Left kidney (tissue), 2 donors: ENCODE results near the gene CTNNA1. TPM values are rescaled to one million over a fixed set of nuclear protein-coding genes. Genes with fewer than 3 reads are reported as not detected.
"Not testable (repeated sequence)": the region's sequence is repeated elsewhere in the genome, so short reads cannot be mapped to it uniquely, and the experiment has no call there.

ENCODE experiments used
- DNase-seq: peaks from one replicate; pipeline ENCODE4 v3.0.0-alpha.2; 2013
- polyA plus RNA-seq: library from polyadenylated mRNA; unstranded; fragments of 120-200 nt; gene quantifications from one replicate; pipeline ENCODE4 v1.2.1, GENCODE V29; 2013; ENCODE audit not compliant: insufficient read length

The CTNNA1 gene
- polyA plus RNA-seq, 1 donor = 423 TPM

DNA sequence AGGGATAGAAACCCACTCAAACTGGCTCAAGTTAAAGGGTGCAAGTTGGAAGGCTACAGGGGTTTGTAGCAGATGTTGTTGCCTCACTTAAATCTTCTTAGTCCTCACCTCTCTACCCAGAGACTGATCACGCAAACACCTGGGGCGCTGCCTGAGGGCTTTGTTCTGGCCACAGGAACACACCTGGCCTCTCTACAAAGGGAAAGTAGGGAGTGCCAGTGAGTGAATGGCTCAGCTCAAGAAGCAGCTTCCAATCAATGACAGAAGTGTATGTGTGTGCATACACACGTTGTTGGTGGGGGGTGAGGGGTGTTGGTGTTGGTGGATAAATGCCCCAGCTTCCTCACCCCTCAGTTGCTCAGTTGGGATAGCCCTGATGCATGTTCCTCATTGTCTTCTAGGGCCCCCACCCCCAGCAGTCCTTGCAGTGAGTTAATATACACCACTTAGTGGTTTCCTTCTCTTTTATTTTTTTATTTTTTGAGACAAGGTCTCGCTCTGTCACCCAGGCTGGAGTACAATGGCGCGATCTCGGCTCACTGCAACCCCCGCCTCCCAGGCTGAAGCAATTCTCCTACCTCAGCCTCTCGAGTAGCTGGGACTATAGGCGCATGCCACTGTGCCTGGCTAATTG is 30.6 kb upstream of the CTNNA1 start:
- DNase-seq = no peak

DNA sequence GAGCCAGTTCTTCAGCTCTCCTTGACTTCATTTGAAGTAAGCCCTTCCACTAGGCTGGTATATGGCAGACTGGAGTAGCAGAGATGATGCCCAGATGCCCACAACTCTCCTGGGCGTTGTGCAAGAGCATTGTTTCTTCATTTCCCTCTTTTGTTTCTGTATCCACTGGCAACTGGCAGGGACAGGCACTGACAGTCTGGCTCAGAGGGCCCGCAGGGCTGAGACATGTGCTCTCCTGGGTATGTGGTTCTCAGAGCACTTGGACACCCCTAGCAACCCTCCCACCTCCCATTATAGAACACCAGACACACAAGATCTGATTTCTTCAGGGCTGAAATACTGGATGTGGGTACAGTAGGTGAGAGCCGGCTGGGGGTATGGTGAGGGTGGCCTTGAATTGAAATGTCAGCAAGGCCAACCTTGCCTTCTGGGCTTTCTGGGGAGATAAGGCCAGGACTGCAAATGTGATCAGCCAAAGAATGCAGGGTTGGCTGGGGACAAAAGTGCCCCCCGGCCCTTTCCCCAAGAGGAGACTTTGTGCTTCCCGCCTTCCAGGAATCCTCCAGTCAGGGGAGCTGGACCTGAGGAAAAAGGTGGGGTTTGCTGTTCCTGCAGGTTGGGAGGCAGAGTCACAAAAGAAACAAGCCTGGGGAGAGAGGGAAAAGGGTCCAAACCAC is 28.6 kb upstream of the CTNNA1 start:
- no peak for DNase-seq

DNA sequence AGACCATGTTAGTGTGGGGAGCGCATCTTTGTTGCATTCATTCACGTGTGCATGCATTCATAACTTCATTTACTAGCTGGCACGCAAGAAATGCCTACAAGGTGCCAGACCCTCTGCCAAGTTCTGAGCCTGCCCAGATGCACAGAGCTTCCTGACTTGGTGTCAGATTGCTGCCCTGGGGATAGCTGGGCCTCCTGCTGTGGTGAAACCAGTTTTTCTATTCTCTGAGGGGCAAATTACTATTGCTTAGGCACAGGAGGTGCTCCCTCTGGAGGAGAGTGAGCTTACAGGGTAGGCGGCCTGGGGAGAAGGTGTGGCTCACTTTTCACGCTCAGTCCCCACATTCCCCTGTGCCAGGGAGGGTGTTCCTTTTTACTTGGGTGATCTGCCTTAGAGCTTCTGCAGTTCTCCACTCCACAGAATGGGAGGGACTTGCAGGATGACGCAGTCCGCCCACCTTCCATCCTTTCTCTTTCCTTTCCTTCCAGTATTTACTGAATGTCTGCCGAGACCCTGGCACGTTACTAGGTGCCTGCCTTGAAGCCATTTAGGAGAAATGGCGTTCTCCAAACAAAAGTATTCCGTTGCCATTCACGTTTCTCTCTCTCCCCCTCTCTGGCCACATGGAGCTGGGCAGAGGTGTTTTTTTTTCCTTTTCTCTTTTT is 27.9 kb upstream of the CTNNA1 start:
- peak; percentile 62 for DNase-seq

DNA sequence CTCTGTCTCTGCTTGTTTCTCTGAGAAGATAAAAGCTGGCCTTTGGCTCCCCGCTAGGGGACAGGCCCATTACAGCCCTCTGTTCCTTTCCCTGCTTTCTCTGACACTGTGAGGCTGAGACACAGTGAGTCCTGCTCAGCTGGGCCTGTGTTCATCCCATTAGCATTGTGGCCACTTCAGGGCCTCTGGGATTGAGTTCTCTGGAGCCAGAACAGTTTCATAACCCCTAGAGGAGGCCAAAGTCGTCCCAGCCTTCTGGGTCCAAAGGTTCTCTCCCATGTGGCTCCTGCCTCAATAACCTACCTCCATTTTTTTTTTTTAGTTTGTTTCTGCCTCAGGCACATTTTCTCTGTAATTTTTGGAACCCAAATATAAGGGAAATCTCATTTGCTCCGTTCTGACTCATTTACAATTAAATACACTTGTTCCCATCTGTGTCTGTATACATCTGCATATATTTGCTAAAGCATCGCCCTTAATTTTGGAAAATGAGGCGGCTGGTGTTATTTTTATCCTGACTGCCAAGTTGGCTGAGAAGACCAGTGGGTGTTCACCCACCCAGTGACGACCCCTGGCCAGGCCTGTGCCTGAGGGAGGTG is 27.3 kb upstream of the CTNNA1 start:
- no peak for DNase-seq

DNA sequence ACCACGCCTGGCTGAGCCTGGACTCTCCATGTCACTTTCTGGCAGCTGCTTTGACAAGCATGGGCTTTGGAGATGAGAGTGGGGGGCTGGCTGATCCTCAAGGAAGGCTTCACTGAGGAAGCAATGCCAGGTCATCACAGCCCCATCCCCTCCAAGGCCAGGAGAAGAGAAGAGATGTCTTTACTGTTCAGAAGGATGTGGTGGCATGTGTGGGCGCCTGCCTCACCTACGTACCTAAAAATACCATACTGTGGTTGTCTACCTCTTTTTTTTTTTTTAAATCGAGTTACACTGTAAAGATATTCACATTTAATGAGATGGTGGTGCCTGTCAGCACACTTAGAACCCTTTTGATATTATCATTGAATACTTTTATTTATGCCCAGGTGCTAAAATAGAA is 26.4 kb upstream of the CTNNA1 start:
- DNase-seq = no peak

DNA sequence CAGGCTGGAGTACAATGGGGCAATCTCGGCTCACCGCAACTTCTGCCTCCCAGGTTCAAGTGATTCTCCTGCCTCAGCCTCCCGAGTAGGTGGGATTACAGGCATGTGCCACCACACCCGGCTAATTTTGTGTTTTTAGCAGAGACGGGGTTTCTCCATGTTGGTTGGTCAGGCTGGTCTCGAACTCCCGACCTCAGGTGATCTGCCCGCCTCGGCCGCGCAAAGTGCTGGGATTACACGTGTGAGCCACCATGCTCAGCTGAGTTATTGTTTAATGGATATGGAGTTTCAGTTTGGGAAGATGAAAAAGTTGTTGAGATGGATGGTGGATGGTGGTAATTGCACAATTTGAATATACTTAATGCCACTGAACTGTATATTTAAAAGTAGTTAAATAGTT is 22.7 kb upstream of the CTNNA1 start:
- not testable (repeated sequence) for DNase-seq

DNA sequence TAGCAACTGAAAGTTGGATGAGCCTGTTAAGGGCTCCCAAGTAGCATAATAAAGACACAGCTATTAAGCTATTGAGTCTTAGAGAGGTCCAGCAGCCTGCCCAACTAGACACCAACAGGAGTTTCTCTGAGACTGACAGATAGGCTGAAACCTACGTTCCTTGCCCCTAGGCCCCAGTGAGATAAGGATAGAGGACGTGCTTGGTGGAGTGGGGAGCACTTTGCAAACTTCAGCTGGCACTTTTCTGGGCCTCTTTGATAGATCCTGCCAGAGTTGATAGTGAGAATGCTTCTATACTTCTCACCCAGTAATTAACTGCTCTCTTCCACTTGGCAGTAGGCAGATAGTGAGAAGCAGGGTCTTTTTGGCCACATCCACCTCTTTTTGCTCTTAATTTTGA is 20.8 kb upstream of the CTNNA1 start:
- DNase-seq = no peak

DNA sequence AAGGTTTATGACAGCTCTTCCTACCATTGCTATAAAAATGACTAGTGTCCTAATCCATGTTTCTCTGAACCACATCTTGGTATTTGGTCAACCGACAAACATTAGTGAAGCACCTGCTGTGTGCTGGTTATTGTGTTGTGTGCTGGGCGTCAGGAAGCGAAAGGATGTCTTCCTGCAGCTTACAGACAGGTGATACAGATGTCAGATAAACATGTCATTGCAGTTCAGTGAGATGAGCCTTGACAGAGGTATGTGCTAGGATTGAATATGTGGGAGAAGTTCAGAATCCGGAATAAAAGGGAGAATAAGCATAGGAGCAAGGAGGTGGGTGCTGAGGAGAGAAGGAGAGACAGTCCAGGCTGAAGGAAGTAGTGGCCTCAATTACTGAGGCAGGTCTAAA is 20.3 kb upstream of the CTNNA1 start:
- no peak for DNase-seq

DNA sequence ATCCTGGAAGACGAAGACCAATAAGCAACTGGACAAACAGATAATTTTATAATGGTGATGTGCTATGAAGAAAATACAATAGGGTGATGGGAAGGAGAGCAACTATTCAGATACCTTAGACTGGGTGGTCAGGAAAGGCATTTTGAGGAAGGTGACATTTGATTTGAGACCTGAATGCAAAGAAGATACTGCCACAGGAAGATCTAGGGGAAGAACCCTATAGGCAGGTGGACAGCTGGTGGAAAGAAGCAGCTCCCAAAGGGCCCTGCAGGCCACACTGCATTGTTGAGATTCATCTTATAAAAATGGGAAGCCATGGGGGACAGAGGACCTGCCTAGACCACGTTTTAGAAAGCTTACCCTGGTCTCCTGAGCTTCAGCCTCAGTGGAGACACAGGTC is 19.7 kb upstream of the CTNNA1 start:
- no peak for DNase-seq

DNA sequence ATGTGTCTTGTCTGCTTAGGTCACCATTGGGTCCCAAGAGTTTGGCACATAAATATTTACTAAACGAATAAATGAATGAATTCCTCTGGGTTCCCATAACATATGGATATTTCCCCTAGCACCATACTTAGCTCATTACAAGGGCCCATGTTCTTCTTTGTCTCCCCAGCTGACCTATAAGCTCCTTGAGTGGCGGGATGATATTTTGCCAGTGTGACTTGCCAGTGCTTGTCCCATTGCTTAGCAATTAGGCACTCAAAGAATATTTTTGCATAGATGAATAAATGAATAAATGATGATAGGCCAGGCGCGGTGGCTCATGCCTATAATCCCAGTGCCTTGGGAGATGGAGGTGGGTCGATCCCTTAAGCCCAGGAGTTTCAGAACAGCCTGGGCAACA is 16.9 kb upstream of the CTNNA1 start:
- no peak for DNase-seq

DNA sequence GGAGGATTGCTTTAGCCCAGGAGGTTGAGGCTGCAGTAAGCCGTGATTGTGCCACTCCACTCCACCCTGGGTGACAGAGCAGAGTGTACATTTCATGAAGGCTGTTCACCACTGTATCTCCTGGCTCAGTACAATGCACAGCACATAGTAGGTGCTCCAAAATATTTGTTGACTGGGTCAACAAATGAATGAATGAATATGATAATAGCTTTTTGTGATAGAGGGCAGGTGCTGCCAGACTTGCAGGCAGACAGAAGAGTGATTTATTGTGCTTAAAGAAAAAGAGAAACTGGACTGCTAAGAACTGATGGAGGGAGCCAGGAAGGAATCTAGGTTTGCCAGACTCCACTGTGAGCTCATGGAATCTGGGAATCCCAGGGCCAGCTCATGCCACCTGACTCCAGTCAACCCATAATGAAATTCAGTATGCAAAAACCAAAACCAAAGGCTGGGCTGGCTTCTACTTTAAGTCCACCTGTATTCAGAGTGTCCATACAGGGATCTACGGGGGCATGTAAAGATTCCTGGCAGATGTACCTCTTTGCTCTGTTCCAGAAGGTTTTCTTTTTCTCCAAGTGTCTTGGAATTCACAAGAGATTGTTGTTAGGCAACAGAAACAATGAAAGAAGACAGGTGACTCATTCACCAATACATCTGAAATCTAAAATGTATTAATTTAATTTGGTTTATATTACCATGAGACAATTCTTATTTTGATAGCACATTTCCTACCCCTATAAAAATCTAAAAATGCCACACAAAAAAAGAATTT is 15.5 kb upstream of the CTNNA1 start:
- DNase-seq = no peak

DNA sequence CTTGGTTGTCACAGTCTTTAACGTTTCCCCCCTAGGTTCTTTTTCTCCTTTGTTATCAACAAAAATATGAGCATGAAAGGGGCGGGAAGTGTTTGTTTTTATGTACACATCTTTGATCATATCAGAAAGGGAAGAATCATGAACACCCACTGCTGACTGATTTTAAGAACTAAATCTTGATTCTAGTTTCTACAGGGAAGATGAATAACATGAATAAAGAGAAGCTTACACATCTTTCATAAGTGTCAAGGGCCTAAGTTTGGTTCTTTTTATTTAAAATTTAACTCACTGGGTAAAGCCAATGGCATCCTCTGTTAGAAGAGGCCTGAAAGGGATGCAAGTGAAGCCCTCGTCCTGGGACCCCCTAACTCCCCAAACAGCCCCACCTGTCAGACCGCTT is 14.8 kb upstream of the CTNNA1 start:
- DNase-seq = no peak

DNA sequence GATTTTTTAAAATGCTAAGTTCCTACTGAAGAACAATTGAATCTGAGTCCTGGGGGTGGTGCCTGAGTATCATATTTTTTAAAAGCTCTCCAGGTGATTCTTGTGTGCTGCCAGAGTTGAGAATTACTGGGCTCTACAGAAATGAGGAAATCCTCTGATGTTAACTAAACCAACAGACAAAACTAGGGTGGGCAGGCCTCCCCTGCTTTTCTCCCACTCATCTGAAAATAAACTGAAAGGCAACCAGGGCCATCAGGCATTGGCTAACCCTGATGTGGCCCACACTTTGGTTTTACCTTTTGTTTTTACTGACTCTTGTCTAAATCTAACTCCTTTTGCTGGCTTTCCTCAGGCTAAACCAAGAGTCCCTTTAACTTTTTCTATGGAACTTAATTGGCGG is 13.3 kb upstream of the CTNNA1 start:
- DNase-seq = no peak

DNA sequence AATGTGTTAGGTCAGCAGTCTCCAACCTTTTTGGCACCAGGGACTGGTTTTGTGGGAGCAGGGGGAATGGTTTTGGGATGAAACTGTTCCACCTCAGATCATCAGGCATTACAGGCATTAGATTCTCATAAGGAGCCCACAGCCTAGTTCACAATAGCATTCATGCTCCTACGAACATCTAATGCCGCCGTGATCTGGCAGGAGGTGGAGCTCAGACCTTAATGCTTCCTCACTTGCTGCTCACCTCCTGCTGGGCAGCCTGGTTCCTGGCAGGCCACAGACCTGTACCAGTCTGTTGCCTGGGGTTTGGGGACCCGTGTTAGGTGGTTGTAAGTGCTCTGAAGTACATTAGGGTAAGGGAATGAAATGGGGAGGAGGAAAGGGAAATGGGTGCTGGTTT is 9.7 kb upstream of the CTNNA1 start:
- DNase-seq = no peak

DNA sequence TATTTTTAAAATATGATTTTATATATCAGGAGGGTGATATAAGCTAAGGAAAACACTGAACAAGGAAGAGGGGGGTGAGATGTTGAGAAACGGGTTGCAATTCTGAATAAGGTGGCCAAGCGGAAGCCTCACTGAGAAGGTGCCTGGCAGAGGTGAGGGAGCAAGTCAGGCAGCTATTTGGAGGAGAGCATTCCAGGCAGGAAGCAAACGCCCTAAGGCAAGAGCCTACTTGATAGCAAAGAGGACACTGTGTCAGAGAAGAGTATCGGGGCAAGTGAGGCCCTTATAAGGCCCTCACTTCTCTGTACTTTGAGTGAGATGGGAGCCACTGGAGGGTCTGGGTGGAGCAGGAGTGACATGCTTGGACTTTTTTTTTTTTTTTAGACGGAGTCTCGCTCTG is 8.0 kb upstream of the CTNNA1 start:
- no peak for DNase-seq

DNA sequence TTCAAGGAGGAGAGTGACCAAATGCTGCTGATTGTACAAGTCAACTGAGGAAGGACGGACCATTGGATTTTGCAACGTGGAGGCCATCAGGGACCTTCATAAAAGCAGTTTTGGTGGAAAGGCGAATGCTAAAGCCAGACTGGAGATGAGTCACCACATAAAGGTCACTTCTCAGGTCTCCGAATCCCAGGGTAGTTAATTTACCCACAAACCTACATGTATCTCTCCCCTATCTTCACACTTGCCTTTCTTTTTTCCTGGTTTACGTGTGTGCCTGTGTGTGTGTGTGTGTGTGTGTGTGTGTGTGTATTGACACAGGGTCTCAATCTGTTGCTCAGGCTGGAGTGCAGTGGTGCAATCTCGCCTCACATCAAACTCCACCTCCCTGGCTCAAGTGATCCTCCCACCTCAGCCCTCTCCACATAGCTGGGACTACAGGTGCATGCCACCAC is 4.6 kb upstream of the CTNNA1 start:
- no peak for DNase-seq

DNA sequence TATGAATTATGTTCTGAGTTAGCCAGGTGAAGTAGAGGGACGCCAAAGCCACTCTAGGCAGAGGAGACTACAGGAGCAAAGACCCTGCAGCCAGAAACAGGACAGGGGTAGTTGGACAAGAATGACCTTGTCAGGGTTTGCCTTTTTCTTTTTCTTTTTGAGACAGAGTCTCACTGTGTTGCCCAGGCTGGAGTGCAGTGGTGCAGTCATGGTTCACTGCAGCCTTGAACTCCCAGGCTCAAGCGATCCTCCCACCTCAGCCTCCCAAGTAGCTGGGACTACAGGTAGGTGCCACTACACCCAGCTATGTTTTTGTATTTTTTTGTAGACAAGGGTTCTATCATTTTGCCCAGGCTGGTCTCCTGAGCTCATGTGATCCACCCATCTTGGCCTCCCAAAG is 1.9 kb upstream of the CTNNA1 start:
- not testable (repeated sequence) for DNase-seq

DNA sequence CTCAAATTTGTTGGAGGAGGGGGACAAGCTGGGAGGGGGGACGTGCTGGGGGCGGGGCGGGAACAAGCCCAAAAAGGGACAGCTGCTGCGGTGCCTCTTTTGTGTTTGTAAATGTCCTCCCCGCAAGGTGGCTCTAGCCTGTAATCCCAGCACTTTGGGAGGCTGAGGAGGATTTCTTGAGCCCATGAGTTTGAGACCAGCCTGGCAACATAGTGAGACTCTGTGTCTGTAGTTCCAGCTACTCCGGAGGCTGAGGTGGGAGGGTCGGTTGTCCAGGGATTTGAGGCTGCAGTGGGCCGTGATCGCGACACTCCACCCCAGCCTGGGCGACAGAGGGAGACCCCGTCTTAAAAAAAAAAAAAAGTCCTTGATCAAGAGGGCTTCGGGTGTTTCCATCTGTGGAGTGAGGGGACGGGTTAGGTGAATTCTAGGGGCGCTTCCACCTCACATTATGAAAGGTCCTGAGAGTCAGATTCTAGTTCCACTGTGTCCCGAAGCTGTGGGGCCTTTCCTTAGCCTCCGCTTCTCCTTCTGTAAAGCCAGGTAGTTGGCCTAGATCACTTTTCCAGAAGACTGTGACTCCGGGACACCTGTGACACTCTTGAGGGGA is 779 bp upstream of the CTNNA1 start:
- peak; percentile 27 for DNase-seq

DNA sequence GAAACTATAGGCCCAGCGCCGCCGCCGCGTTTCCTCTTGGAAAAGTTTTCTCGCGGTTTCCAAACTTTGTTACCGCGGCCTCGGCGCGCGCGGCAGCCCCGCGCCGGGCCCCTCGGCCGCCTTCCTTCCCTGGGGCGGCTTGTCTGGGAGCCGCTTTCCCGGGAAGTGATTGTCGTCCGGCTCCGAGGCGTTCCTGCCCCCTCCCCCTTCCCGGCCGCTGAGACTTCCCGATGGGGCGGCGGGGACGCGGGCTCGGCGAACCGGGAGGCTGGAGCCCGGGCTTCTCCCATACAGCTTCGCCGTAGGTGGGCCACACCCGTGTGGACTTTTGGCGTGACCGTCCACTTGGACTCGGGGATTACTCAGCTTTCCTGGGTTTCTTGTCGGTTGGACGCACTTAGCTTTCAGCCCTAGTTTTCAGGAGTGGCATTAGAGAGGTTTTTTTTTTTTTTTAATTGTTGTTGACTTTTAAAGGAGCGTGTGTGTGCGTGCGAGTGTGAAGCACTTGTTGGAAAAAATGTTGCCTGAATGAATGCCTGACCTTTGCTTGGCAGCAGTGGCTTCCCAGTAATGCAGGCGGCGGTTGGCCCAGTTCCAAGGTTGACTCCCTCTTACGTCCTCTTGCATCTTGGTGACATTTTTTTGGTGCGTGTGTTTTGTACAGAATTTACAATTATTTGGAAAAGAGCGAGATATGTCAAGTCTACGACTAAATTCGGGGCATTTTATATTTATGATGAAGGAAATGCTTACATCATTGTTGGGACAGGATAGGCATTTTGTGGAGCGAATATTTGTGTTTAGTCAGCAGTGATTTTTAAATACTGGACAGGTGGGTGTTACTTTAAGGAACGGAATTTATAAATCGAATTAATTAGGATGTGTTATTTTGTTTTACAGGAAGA is 821 bp downstream of the CTNNA1 start:
- DNase-seq = peak; percentile 87

DNA sequence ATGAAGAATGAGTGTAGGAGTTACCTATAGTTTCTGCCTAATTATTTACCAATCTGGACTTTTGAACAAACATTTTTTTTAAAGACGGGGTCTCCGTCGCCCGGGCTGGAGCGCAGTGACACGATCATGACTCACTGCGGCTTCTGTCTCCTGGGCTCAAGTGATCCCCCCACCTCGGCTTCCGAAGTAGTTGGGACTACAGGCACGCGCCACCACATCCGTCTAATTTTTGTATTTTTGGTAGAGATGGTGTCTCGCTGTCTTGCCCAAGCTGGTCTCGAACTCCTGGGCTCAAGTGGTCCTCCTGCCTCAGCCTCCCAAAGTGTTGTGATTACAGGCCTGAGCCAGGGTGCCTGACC is 1.5 kb downstream of the CTNNA1 start:
- no peak for DNase-seq
